Epithelial cell of prostate (primary cell): ENCODE results near the gene IFT27.
"Not testable (repeated sequence)": the region's sequence is repeated elsewhere in the genome, so short reads cannot be mapped to it uniquely, and the experiment has no call there.

ENCODE experiments used
- DNase-seq: peaks from one replicate; pipeline ENCODE4 v3.0.0-alpha.2; 2011; ENCODE audit warnings: low read depth, low spot score
- H3K27ac ChIP-seq: fragments of 450-650 bp; 2 replicates; pipeline ENCODE4 v1.5.1; 2017; ENCODE audit warnings: mild to moderate bottlenecking

The IFT27 gene

DNA sequence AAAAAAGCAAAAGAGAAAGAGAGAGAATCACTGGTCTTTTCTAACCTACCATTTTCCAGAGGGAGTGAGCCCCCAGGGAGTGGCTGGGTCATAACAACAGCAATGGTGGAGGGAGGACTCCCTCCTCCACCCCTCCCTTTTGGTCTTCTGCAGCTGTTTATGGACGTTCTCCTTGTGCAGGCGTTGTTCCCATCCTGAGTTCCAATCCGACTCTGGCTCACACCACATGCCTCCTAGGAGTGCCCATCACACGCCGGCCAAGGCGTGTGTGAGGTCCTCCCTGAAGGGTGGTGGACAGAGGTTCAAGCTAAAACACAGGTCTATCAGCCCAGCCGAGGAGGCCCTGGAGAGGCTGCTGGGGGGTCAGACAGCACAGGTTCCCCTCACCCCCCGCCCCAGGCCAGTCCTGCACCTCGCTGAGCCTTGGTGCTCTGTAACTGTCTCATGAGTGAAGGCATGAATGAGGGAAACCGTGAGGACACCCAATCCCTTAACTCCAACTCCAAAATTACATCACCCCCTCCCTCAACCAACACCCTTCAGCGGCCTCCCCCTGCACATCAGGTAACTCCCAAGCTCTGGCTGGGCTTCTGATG, 29.4 kb downstream of the IFT27 start:
- DNase-seq: no peak
- no peak overlapping the region for H3K27ac ChIP-seq

DNA sequence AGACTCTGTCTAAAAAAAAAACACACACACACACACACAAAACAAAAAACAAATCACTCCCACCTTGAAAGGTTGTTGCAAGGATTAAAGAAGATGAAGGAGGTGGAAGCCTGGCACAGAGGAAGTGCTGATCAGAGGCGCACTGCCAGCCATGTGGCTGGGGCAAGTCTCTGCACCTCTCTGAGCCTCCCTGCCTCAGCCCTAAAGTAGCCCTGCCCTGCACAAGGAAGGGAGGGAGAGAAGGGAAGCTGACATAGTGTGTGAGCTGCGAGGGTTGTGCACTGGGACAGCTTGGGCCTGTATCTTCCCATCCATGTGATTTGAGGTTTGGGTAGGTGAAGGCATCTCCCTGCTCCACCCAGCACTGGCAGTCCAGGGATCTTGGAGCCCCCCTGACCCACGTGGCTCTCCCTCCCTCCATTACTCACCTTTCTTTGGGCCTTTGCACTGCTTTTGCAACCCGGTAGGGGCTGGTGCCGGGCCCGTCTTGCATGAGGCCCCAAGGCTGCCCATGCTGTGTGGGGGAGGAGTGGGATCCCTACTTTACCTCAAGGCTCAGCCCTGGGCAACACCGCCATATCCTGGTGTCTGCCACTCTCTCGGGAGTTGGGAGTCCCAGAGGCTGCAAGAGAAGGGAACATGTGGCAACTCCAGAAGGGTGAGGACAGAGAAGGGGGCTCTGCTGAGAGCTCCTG, 30.5 kb downstream of the IFT27 start:
- no peak for DNase-seq

DNA sequence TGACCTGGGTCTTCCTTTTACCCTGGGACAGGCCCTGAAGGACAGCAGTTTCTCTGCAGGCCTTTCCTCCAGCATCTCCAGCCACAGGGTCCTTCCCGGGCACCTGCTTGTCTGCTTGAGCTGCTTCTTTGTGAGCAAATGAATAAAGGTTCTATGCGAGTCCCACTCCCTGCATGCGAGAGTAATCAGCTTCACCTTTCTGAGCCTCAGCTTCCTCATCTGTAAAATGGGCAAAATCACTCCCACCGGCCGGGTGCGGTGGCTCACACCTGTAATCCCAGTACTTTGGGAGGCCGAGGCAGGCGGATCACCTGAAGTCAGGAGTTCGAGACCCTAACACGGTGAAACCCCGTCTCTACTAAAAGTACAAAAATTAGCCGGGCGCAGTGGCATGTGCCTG, 31.1 kb downstream of the IFT27 start:
- DNase-seq: no peak
- H3K27ac ChIP-seq: no peak overlapping the region

More for the DNA sequence above, 30.5 kb downstream of the IFT27 start:
- H3K27ac ChIP-seq: no peak overlapping the region

GRCh38 chr22:36744413-36744765, 31.5 kb downstream of the IFT27 start:
- DNase-seq: no peak
- H3K27ac ChIP-seq: no peak overlapping the region

- no peak for DNase-seq
- H3K27ac ChIP-seq: no peak overlapping the region
Observed at GRCh38 chr22:36743591-36744412, 32.1 kb downstream of the IFT27 start.

- DNase-seq: no peak
- no peak overlapping the region for H3K27ac ChIP-seq
Observed at GRCh38 chr22:36743011-36743410, 32.9 kb downstream of the IFT27 start.

- DNase-seq: no peak
- no peak overlapping the region for H3K27ac ChIP-seq
Observed at GRCh38 chr22:36741968-36742367, 34.0 kb downstream of the IFT27 start.

DNA sequence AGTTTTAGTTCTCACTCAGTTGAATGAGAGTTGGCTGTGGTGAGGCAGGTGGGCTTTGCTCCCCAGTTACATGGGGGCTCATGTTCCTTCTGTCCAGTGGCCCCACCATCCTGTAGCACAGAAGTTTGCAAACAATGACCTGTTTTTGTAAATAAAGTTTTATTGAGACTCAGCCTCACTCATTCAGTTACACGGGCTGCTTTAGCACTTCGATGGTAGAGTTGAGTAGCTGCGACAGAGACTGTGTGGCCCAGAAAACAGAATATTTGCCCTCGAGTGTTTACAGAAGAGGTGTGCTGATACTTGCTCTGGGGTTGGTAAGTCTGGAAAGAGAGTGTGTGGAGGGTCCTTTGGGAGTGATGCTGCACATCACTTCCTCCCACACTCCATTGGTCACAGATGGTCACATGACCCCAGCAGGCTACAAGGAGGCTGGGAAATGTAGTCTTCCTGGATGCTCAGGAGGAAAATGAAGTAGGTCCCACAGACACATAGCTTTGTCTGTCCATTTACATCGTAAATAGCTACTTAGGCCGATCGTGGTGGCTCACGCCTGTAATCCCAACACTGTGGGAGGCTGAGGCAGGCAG, 34.6 kb downstream of the IFT27 start:
- no peak for DNase-seq
- no peak overlapping the region for H3K27ac ChIP-seq

DNA sequence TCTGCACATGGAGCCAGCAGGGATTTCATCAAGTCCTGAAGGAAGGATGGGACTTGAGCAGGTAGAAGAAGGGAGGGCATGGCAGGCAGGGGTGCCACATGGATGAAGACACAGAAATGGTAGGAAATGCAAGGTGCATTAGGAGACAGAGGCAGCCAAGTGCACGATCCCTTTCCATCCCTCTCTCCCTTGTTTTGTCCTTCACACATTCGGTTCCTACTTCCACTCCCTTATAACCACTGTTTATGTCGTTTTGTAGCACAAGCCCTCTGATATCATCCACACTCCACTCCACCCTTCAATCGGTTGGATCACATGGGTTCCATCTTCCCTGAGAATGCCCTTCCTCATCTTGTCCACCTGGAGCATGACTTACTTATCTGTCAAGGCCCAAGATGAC, 35.2 kb downstream of the IFT27 start:
- no peak for DNase-seq
- H3K27ac ChIP-seq: no peak overlapping the region

- DNase-seq: no peak
- no peak overlapping the region for H3K27ac ChIP-seq
Observed at GRCh38 chr22:36739185-36739584, 36.7 kb downstream of the IFT27 start.

- no peak overlapping the region for H3K27ac ChIP-seq
- DNase-seq: no peak
Observed at GRCh38 chr22:36738416-36739020, 37.4 kb downstream of the IFT27 start.

- DNase-seq: peak; percentile 37
- H3K27ac ChIP-seq: no peak overlapping the region
Observed at GRCh38 chr22:36737776-36738175, 38.1 kb downstream of the IFT27 start.

DNA sequence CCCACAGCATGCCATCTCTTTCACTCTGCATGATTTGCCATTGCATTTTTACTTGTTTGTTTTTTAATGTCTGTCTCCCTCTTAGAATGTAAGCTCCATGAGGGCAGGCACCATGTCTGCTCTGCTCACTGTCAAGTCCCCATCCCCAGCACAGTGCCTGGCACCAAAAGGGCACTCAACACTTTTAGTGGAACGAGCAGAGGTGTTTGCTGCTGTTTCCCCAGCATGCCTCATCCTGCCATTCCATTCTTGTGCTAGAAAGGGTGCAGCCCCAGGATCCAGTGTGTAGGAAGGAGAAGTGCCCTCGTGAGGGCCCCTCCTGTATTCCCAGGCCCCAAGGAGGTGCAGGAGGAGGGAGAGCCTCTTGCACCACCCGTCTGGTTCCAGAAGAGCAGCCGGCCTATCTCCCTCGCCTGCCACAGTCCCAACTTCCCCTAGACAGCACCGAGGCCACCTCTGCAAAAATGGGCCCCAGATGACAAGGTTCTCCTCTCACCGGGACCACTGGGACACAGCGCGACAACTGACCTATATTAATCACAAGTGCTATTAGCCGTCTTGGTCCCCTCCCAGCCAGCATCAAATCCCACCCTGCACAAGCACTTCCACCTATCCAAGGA, 39.1 kb downstream of the IFT27 start:
- H3K27ac ChIP-seq: no peak overlapping the region
- DNase-seq: no peak

DNA sequence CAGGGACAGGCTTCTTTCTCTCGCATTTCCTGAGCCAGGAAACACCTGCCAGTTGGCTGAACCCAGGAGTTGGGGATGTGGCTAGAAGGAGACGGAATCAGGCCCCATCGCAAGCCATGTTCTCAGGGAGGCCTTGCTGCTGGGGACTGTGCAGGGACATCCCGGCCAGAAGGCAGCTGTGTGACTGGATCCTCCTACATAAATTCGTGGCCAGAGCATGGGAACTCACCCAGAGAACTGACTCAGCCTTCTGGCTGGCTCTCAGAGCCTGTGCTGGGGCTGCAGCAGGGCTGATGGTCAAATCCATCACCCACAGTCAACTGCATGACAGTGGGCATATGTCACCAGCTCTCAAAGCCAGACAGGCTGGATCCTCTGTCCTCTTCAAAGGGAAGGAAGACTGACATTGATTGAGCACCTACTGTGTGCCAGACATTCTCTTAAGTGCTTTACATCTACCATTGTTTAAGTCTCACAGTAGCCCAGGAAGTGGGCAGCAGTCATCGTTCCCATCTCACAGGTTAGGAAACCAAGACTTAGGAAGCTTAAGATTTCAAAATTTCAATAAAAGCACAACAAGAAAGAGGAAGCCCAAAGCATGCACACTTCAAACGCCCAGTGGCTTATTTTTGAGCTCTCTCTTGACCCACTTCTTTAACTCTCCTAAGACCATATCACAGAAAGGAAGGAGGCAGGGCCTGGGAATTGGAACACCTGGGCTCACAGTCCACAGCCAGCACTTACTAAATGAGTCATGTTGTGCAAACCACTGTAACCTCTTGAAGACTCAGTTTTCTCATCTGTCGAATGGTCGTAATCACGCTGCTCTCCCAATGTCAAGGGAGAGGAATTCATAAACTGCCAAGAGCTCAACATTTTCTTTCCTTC, 41.5 kb downstream of the IFT27 start:
- no peak for DNase-seq

DNA sequence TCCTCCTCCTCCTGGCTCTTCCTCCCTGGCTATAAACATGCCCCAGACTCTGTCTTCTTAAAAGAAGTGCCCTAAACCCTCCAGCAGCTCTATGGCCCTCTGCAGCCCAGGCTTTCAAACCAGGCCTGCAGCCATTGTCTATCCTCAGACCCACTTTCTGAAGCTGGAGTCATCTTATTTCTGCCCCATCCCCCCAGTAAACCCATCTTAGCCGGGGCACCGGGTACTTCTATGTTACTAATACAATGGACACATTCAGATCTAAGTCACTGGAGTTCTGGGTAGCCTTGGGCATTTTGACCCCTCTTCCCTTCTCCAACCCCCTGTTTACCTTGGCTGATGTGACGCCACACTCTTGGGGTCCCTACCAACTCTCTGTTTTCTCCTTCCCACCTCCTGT, 42.6 kb downstream of the IFT27 start:
- no peak for DNase-seq
- H3K27ac ChIP-seq: no peak overlapping the region

More for the DNA sequence above, 41.5 kb downstream of the IFT27 start:
- H3K27ac ChIP-seq: no peak overlapping the region

DNA sequence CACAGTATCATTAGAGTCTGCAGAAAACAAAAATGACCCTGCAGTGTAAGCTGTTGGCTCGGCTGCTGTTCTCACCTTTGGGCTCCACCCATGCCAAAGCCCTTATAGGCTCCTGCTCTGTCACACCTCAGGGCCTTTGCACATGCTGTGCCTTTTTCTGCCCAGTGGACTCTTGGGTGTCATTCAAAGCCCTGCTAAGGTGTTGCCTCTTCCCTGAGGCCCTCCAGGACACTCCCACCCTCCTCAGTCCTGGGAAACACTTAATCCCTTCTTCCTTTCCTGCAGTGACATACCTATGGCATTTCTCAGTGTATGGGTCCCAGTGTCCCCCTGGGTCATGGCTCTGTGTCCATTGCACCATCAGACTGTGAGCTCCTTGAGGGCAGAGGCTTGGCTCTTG, 43.3 kb downstream of the IFT27 start:
- H3K27ac ChIP-seq: no peak overlapping the region
- no peak for DNase-seq

- no peak overlapping the region for H3K27ac ChIP-seq
- DNase-seq: no peak
Observed at GRCh38 chr22:36731916-36732315, 44.0 kb downstream of the IFT27 start.

- DNase-seq, H3K27ac ChIP-seq: not testable (repeated sequence)
Observed at GRCh38 chr22:36731321-36731720, 44.6 kb downstream of the IFT27 start.

- no peak for DNase-seq
- H3K27ac ChIP-seq: no peak overlapping the region
Observed at GRCh38 chr22:36730176-36730858, 45.6 kb downstream of the IFT27 start.
